ENCODE data around the gene DAPK3.
"Not testable (repeated sequence)": the region's sequence is repeated elsewhere in the genome, so short reads cannot be mapped to it uniquely, and the experiment has no call there.

DAPK3 gene

GRCh38 chr19:3944018-3944721 lies 26.7 kb downstream of the DAPK3 start:
- Mint-ChIP-seq H3K36me3 (peaks cover 2% of the 10 kb centered on the region), H3K27me3 (peaks cover 11% of the 10 kb centered on the region), H3K27ac (no peak overlapping the region), H3K9me3 (no peaks in the 10 kb centered on the region), H3K4me1 (peaks cover 2% of the 10 kb centered on the region), H3K4me3 (no peak overlapping the region)
- ATAC-seq (ENCODE audit: low read depth) = no peak
- DNase-seq (ENCODE audit: low spot score in 2 of 2) = no peak

GRCh38 chr19:3942790-3943409 lies 28.0 kb downstream of the DAPK3 start:
- Mint-ChIP-seq H3K4me1 (peaks cover 2% of the 10 kb centered on the region), H3K27me3 (peaks cover 14% of the 10 kb centered on the region), H3K27ac (no peak overlapping the region), H3K36me3 (peaks cover 2% of the 10 kb centered on the region), H3K9me3 (no peaks in the 10 kb centered on the region), H3K4me3 (no peak overlapping the region)
- DNase-seq (ENCODE audit: low spot score in 2 of 2) (no peak), ATAC-seq (ENCODE audit: low read depth) (no peak)

- H3K27ac Mint-ChIP-seq; H3K27me3 Mint-ChIP-seq; H3K9me3 Mint-ChIP-seq; H3K4me1 Mint-ChIP-seq; H3K4me3 Mint-ChIP-seq; ATAC-seq (ENCODE audit: low read depth); H3K36me3 Mint-ChIP-seq; DNase-seq (ENCODE audit: low spot score in 2 of 2): not testable (repeated sequence)
Observed at GRCh38 chr19:3938300-3938950, 32.5 kb downstream of the DAPK3 start.

GRCh38 chr19:3936506-3937442 lies 34.1 kb downstream of the DAPK3 start:
- H3K27ac Mint-ChIP-seq = no peak overlapping the region
- H3K27me3 Mint-ChIP-seq = peaks cover 8% of the 10 kb centered on the region
- H3K9me3 Mint-ChIP-seq = no peaks in the 10 kb centered on the region
- H3K4me1 Mint-ChIP-seq = no peaks in the 10 kb centered on the region
- ATAC-seq (ENCODE audit: low read depth) = no peak
- H3K36me3 Mint-ChIP-seq = no peaks in the 10 kb centered on the region
- H3K4me3 Mint-ChIP-seq = no peak overlapping the region
- DNase-seq (ENCODE audit: low spot score in 2 of 2) = no peak

GRCh38 chr19:3932931-3933810 lies 37.7 kb downstream of the DAPK3 start, which contains the start of gene NMRK2:
Gene NMRK2 (plus strand): TSS chr19:3933069. CDS start chr19:3933672, 603 bp downstream.
- Mint-ChIP-seq H3K27me3 (peaks cover 10% of the 10 kb centered on the region), H3K36me3 (no peaks in the 10 kb centered on the region), H3K9me3 (no peaks in the 10 kb centered on the region), H3K27ac (no peak within 1 kb of the TSS), H3K4me1 (no peaks in the 10 kb centered on the region), H3K4me3 (no peak within 1 kb of the TSS)
- no peak for ATAC-seq (ENCODE audit: low read depth)
- DNase-seq (ENCODE audit: low spot score in 2 of 2) = no peak

- no peaks in the 10 kb centered on the region for H3K4me1 Mint-ChIP-seq
- no peaks in the 10 kb centered on the region for H3K36me3 Mint-ChIP-seq
- peaks cover 6% of the 10 kb centered on the region for H3K27me3 Mint-ChIP-seq
- ATAC-seq (ENCODE audit: low read depth) (no peak), DNase-seq (ENCODE audit: low spot score in 2 of 2) (no peak)
- H3K4me3 Mint-ChIP-seq = no peak overlapping the region
- no peak overlapping the region for H3K27ac Mint-ChIP-seq
- H3K9me3 Mint-ChIP-seq = no peaks in the 10 kb centered on the region
Observed at GRCh38 chr19:3931041-3931440, 39.9 kb downstream of the DAPK3 start.

GRCh38 chr19:3923912-3924311 lies 47.0 kb downstream of the DAPK3 start:
- no peak overlapping the region for H3K27ac Mint-ChIP-seq
- H3K4me1 Mint-ChIP-seq = no peaks in the 10 kb centered on the region
- H3K4me3 Mint-ChIP-seq = no peak overlapping the region
- ATAC-seq (ENCODE audit: low read depth) (no peak), DNase-seq (ENCODE audit: low spot score in 2 of 2) (no peak)
- H3K36me3 Mint-ChIP-seq = peaks cover 9% of the 10 kb centered on the region
- peaks cover 10% of the 10 kb centered on the region for H3K9me3 Mint-ChIP-seq
- H3K27me3 Mint-ChIP-seq = peaks cover 12% of the 10 kb centered on the region

- no peak for ATAC-seq (ENCODE audit: low read depth)
- Mint-ChIP-seq H3K4me1 (no peaks in the 10 kb centered on the region), H3K9me3 (peaks cover 10% of the 10 kb centered on the region)
Observed at GRCh38 chr19:3923096-3923758, 47.7 kb downstream of the DAPK3 start.

GRCh38 chr19:3919793-3920192 lies 51.1 kb downstream of the DAPK3 start:
- Mint-ChIP-seq H3K9me3 (peaks cover 12% of the 10 kb centered on the region), H3K4me1 (no peaks in the 10 kb centered on the region), H3K4me3 (no peak overlapping the region), H3K27ac (no peak overlapping the region), H3K36me3 (peaks cover 9% of the 10 kb centered on the region), H3K27me3 (peaks cover 20% of the 10 kb centered on the region)
- DNase-seq (ENCODE audit: low spot score in 2 of 2) (no peak), ATAC-seq (ENCODE audit: low read depth) (no peak)

More at GRCh38 chr19:3923096-3923758, 47.7 kb downstream of the DAPK3 start:
- H3K36me3 Mint-ChIP-seq = peaks cover 9% of the 10 kb centered on the region
- H3K4me3 Mint-ChIP-seq = no peak overlapping the region
- peaks cover 14% of the 10 kb centered on the region for H3K27me3 Mint-ChIP-seq
- no peak for DNase-seq (ENCODE audit: low spot score in 2 of 2)
- H3K27ac Mint-ChIP-seq = no peak overlapping the region

GRCh38 chr19:3916033-3916432 lies 54.9 kb downstream of the DAPK3 start:
- Mint-ChIP-seq H3K4me3 (no peak overlapping the region), H3K27ac (no peak overlapping the region), H3K9me3 (peaks cover 2% of the 10 kb centered on the region), H3K4me1 (no peaks in the 10 kb centered on the region), H3K27me3 (peaks cover 13% of the 10 kb centered on the region), H3K36me3 (no peaks in the 10 kb centered on the region)
- DNase-seq (ENCODE audit: low spot score in 2 of 2) = no peak
- no peak for ATAC-seq (ENCODE audit: low read depth)

GRCh38 chr19:3914199-3914598 lies 56.7 kb downstream of the DAPK3 start:
- H3K4me1 Mint-ChIP-seq = no peaks in the 10 kb centered on the region
- H3K27ac Mint-ChIP-seq = no peak overlapping the region
- peaks cover 2% of the 10 kb centered on the region for H3K9me3 Mint-ChIP-seq
- no peaks in the 10 kb centered on the region for H3K36me3 Mint-ChIP-seq
- DNase-seq (ENCODE audit: low spot score in 2 of 2) = no peak
- no peak for ATAC-seq (ENCODE audit: low read depth)
- peaks cover 11% of the 10 kb centered on the region for H3K27me3 Mint-ChIP-seq
- H3K4me3 Mint-ChIP-seq = no peak overlapping the region

GRCh38 chr19:3910105-3910504 lies 60.8 kb downstream of the DAPK3 start:
- no peak overlapping the region for H3K4me3 Mint-ChIP-seq
- no peaks in the 10 kb centered on the region for H3K4me1 Mint-ChIP-seq
- no peak for DNase-seq (ENCODE audit: low spot score in 2 of 2)
- H3K27ac Mint-ChIP-seq = no peak overlapping the region
- peaks cover 6% of the 10 kb centered on the region for H3K27me3 Mint-ChIP-seq
- no peaks in the 10 kb centered on the region for H3K9me3 Mint-ChIP-seq
- H3K36me3 Mint-ChIP-seq = no peaks in the 10 kb centered on the region
- no peak for ATAC-seq (ENCODE audit: low read depth)

Data from memory B cell (primary cell).